HG02938 (cell line): ENCODE data around the gene JMJD6.
"Not testable (repeated sequence)": the region's sequence is repeated elsewhere in the genome, so short reads cannot be mapped to it uniquely, and the experiment has no call there.

Experiments
- ATAC-seq: cut with Tn5 transposase; IDR thresholded peaks from one replicate; pipeline ENCODE4 v1.9.1; 2021; ENCODE audit warnings: mild to moderate bottlenecking, moderate library complexity; ENCODE audit not compliant: unreplicated experiment

Gene JMJD6

GRCh38 chr17:76718516-76718915 is 7.9 kb downstream of the JMJD6 start:
- ATAC-seq = no peak

GRCh38 chr17:76716839-76717215 is 9.6 kb downstream of the JMJD6 start:
- ATAC-seq = no peak

GRCh38 chr17:76716146-76716838 is 10.1 kb downstream of the JMJD6 start:
- ATAC-seq = no peak

- no peak for ATAC-seq
Observed at GRCh38 chr17:76715496-76715830, 10.9 kb downstream of the JMJD6 start.

GRCh38 chr17:76714822-76715495 is 11.4 kb downstream of the JMJD6 start:
- ATAC-seq = no peak

- ATAC-seq = no peak
Observed at GRCh38 chr17:76714336-76714735, 12.1 kb downstream of the JMJD6 start.

GRCh38 chr17:76713765-76714164 is 12.6 kb downstream of the JMJD6 start:
- no peak for ATAC-seq

GRCh38 chr17:76712321-76712720 is 14.1 kb downstream of the JMJD6 start:
- ATAC-seq = not testable (repeated sequence)

GRCh38 chr17:76710863-76711611 is 15.4 kb downstream of the JMJD6 start, which contains the start of gene MXRA7:
MXRA7 (minus strand) TSS chr17:76710965; CDS start chr17:76710946, 19 bp downstream.
- no peak for ATAC-seq

GRCh38 chr17:76709951-76710862 is 16.2 kb downstream of the JMJD6 start:
- not testable (repeated sequence) for ATAC-seq

- no peak for ATAC-seq
Observed at GRCh38 chr17:76709077-76709950, 17.1 kb downstream of the JMJD6 start.

- no peak for ATAC-seq
Observed at GRCh38 chr17:76707985-76708807, 18.2 kb downstream of the JMJD6 start.

- no peak for ATAC-seq
Observed at GRCh38 chr17:76706817-76707216, 19.6 kb downstream of the JMJD6 start.

GRCh38 chr17:76704805-76705204 is 21.6 kb downstream of the JMJD6 start:
- no peak for ATAC-seq

- no peak for ATAC-seq
Observed at GRCh38 chr17:76702941-76703637, 23.3 kb downstream of the JMJD6 start.

GRCh38 chr17:76702076-76702475 is 24.3 kb downstream of the JMJD6 start:
- ATAC-seq = no peak

GRCh38 chr17:76701471-76701967 is 24.9 kb downstream of the JMJD6 start:
- ATAC-seq = no peak
